Measurements from ENCODE around the gene RD3L. TPM values are rescaled to one million over a fixed set of nuclear protein-coding genes. Genes with fewer than 3 reads are reported as not detected.

The RD3L gene
- total and polyA plus RNA-seq, 2 of the 4 experiments (the other 2 are of a cell fraction) = not detected

- no peaks in the 10 kb centered on the region for H3K9me3 ChIP-seq (ENCODE audit: control insufficient read depth, insufficient read depth, low read length)
- H3K4ac ChIP-seq (ENCODE audit: low read depth, low read length) = no peak overlapping the region
- no peak overlapping the region for H4K5ac ChIP-seq (ENCODE audit: low read depth, low read length)
- BruUV-seq (replicated peaks) = no TSS peak
- no peak overlapping the region for H3K23ac ChIP-seq (ENCODE audit: low read depth, low read length)
- H3K4me3 ChIP-seq (ENCODE audit: insufficient read depth, low read depth, low read length) = no peak overlapping the region
- H3K9me1 ChIP-seq (ENCODE audit: insufficient read depth, low read length) = no peaks in the 10 kb centered on the region
- no peak overlapping the region for H3K4me2 ChIP-seq (ENCODE audit: low read depth, low read length)
- H4K91ac ChIP-seq (ENCODE audit: insufficient read depth, low read depth, low read length) = no peak overlapping the region
- H3K36me3 ChIP-seq (ENCODE audit: control insufficient read depth, insufficient read depth, low read length) = peaks cover 15% of the 10 kb centered on the region
- WGBS, 2 experiments (ENCODE audit: extremely low coverage in 2 of 2, insufficient read length in 1 of 2) = no CpG with 5 or more reads among the region's 4 CpGs
- H3K27me3 ChIP-seq (ENCODE audit: control insufficient read depth, insufficient read depth, low read length) = no peaks in the 10 kb centered on the region
- no peaks in the 10 kb centered on the region; the same call in 1 of the 2 replicates for H3K4me1 ChIP-seq (ENCODE audit: control insufficient read depth, insufficient read depth, low read length)
- CTCF ChIA-PET = interaction anchor here (0.6 kb wide), 1 partner anchor 69 kb away, joined by 5 read pairs; no protein-coding TSS in a partner anchor
- H3K27ac ChIP-seq (ENCODE audit: insufficient read depth, low read length) = no peak overlapping the region
- dilution Hi-C loops (cut with HindIII; ENCODE audit: low sequenced_read_pairs, unreplicated experiment) = no loop called here
- no peak overlapping the region for H2BK20ac ChIP-seq (ENCODE audit: low read depth, low read length)
- TF ChIP-seq MAZ (IDR thresholded peaks at IDR 0.05; ENCODE audit: borderline replicate concordance, low read depth, low read length) = no peak
- TF ChIP-seq SMC3 (IDR thresholded peaks at IDR 0.05; ENCODE audit: low read depth, low read length) = no peak
- TF ChIP-seq MXI1 (IDR thresholded peaks at IDR 0.05; ENCODE audit: borderline replicate concordance, low read depth, low read length) = no peak
- no peak for TF ChIP-seq POLR2A (IDR thresholded peaks at IDR 0.05; ENCODE audit: low read depth, low read length)
- no peak for TF ChIP-seq RFX5 (IDR thresholded peaks at IDR 0.05; ENCODE audit: low read depth, low read length)
- TF ChIP-seq FOS (IDR thresholded peaks at IDR 0.05; ENCODE audit: low read depth, low read length) = no peak
- TF ChIP-seq NFE2L2 (IDR thresholded peaks at IDR 0.05; ENCODE audit: low read depth, low read length) = no peak
- no peak for ATAC-seq (ENCODE audit: low read depth)
- intact Hi-C loops (cut with micrococcal nuclease) = no loop called here
- H2AK9ac ChIP-seq (replicated peaks; ENCODE audit: low read depth, low read length, poor library complexity) = no peak overlapping the region
- H4K8ac ChIP-seq (ENCODE audit: low read depth in 2 of 2, low read length in 2 of 2) = no peak overlapping the region
- no peaks in the 10 kb centered on the region for H4K20me1 ChIP-seq (ENCODE audit: insufficient read depth, low read length)
- no peak overlapping the region for H2BK15ac ChIP-seq (ENCODE audit: low read depth, low read length)
- no peak overlapping the region for H3K14ac ChIP-seq (replicated peaks; ENCODE audit: low read depth, low read length)
- no peak overlapping the region for H2BK5ac ChIP-seq (ENCODE audit: low read depth, low read length, poor library complexity, severe bottlenecking)
- no peak overlapping the region for H3K56ac ChIP-seq (ENCODE audit: extremely low read depth, insufficient read depth, low read length)
- no peak for DNase-seq
- no peak overlapping the region for H2BK120ac ChIP-seq (ENCODE audit: low read depth, low read length)
- H3K9ac ChIP-seq (ENCODE audit: low read depth, low read length) = no peak overlapping the region
- no peak overlapping the region for H2AK5ac ChIP-seq (ENCODE audit: low read depth, low read length)
- POLR2A ChIA-PET (ENCODE audit: unreplicated experiment) = no interaction called here
- no peak overlapping the region for H3K18ac ChIP-seq (ENCODE audit: low read depth, low read length)
- in situ Hi-C loops (cut with MboI; ENCODE audit: low sequenced_read_pairs) = no loop called here
- peaks cover 0 to 3% of the 10 kb centered on the region in 2 experiments; a peak in 1 of 4 replicates for H3K79me1 ChIP-seq (ENCODE audit: low read depth in 1 of 2, low read length in 2 of 2)
- no peak overlapping the region for H2AFZ ChIP-seq (replicated peaks; ENCODE audit: low read length, poor library complexity)
Measured at GRCh38 chr14:103908580-103908979, 33.7 kb downstream of the RD3L start.
